Testis (tissue), 2 donors: Measurements from ENCODE around the gene CKS1B.

Experiments used
- CTCF ChIP-seq, 3 experiments: fragments of 450-650 bp in 2 of 3; fragments of 200-600 bp in 1 of 3; sonication (generic) in 1 of 3; IDR thresholded peaks; one replicate each; pipeline ENCODE4 v1.5.1; 2016 to 2019; ENCODE audit warnings: antibody characterized with exemption in 3 of 3, mild to moderate bottlenecking in 2 of 3, moderate library complexity in 1 of 3
- POLR2A ChIP-seq: fragments of 450-650 bp; IDR thresholded peaks from one replicate; pipeline ENCODE4 v1.6.1; 2017; ENCODE audit warnings: antibody characterized with exemption, mild to moderate bottlenecking, moderate library complexity

DNA sequence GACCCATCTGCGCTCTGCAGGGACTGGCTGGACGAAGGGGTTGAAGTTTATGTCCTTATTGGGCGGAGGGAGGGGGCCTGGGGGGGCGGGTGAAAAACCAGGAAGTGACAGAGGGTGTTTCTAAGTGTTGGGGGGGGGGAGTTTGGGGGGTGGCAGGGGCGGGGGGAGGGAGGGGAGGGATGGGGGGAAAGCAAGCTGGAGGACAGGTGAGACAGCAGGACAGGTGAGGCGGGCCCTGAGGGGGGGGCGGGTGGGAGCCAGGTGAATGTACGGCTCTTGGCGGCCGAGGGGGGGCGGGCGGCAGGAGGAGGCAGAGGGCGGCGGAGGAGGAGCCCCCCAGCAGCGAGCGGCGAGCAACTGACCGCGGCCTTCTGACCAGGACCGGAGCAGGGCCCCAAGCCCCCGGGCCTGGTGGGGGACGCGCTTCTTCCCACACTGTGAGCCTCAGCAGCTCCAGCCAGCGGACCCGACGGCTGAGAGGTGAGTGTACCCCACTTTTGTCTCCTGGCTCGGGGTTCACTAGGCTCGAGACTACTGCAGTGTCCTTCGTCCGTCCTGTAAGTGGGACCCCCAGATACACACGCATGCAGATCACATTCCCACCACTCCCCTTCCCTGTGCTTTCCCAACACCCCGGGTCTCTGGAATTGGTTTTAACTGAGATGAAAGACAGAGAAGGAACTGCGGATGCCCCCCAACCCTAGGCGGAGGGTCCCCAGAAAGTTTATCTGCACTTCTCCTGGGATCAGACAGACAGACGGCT lies 28.2 kb downstream of the CKS1B start, which contains the start of gene ZBTB7B:
- no peak for TF ChIP-seq CTCF (IDR thresholded peaks at IDR 0.05)
- no peak for TF ChIP-seq POLR2A
